ENCODE data around the gene CFLAR.
"Not testable (repeated sequence)": the region's sequence is repeated elsewhere in the genome, so short reads cannot be mapped to it uniquely, and the experiment has no call there.

CFLAR gene

GRCh38 chr2:201118961-201119854 lies 3.2 kb downstream of the CFLAR start:
- DNase-seq (ENCODE audit: low spot score): no peak

- no peak for DNase-seq (ENCODE audit: low spot score)
These were observed 6.3 kb downstream of the CFLAR start for GRCh38 chr2:201122276-201122675.

GRCh38 chr2:201126308-201127151 lies 10.6 kb downstream of the CFLAR start:
- peak; percentile 22 for DNase-seq (ENCODE audit: low spot score)

GRCh38 chr2:201127152-201127511 lies 11.2 kb downstream of the CFLAR start:
- no peak for DNase-seq (ENCODE audit: low spot score)

- peak; percentile 66 for DNase-seq (ENCODE audit: low spot score)
These were observed 11.6 kb downstream of the CFLAR start for GRCh38 chr2:201127570-201127969.

GRCh38 chr2:201128033-201128432 lies 12.1 kb downstream of the CFLAR start:
- DNase-seq (ENCODE audit: low spot score): no peak

- peak; percentile 52 for DNase-seq (ENCODE audit: low spot score)
These were observed 13.1 kb downstream of the CFLAR start for GRCh38 chr2:201128933-201129505.

GRCh38 chr2:201130524-201131186 lies 14.7 kb downstream of the CFLAR start:
- peak; percentile 49 for DNase-seq (ENCODE audit: low spot score)

GRCh38 chr2:201132518-201132917 lies 16.6 kb downstream of the CFLAR start:
- DNase-seq (ENCODE audit: low spot score): no peak

GRCh38 chr2:201135386-201135785 lies 19.4 kb downstream of the CFLAR start:
- DNase-seq (ENCODE audit: low spot score): no peak

- no peak for DNase-seq (ENCODE audit: low spot score)
These were observed 20.9 kb downstream of the CFLAR start for GRCh38 chr2:201136889-201137321.

- DNase-seq (ENCODE audit: low spot score): no peak
These were observed 21.8 kb downstream of the CFLAR start for GRCh38 chr2:201137505-201138400.

- no peak for DNase-seq (ENCODE audit: low spot score)
These were observed 22.5 kb downstream of the CFLAR start for GRCh38 chr2:201138401-201138970.

- not testable (repeated sequence) for DNase-seq (ENCODE audit: low spot score)
These were observed 23.2 kb downstream of the CFLAR start for GRCh38 chr2:201138986-201139781.

- DNase-seq (ENCODE audit: low spot score): no peak
These were observed 24.1 kb downstream of the CFLAR start for GRCh38 chr2:201139836-201140604.

GRCh38 chr2:201144101-201145051 lies 28.4 kb downstream of the CFLAR start:
- no peak for DNase-seq (ENCODE audit: low spot score)

GRCh38 chr2:201148434-201148990 lies 32.5 kb downstream of the CFLAR start:
- DNase-seq (ENCODE audit: low spot score): no peak

Data from AG20443 (cell line).